HFFc6 (cell line): ENCODE data around the gene STK35. TPM values are rescaled to one million over a fixed set of nuclear protein-coding genes. Genes with fewer than 3 reads are reported as not detected.
A peak's percentile ranks its signal among the peaks of the same experiment; 100 is the strongest.

Experiments
- DNase-seq: peaks from one replicate; pipeline ENCODE4 v3.0.0-alpha.2; 2018
- H3K27ac Mint-ChIP-seq: 2 replicates; pipeline ENCODE4 v1.8.0; 2020; ENCODE audit warnings: mild to moderate bottlenecking, mixed read lengths
- H3K27me3 Mint-ChIP-seq: 2 replicates; pipeline ENCODE4 v1.8.0; 2021; ENCODE audit warnings: mild to moderate bottlenecking, moderate library complexity, mixed read lengths; ENCODE audit not compliant: insufficient read depth
- H3K36me3 Mint-ChIP-seq: 2 replicates; pipeline ENCODE4 v1.8.0; 2021; ENCODE audit warnings: low read depth, mixed read lengths
- H3K4me1 Mint-ChIP-seq: 2 replicates; pipeline ENCODE4 v1.8.0; 2020; ENCODE audit warnings: low read depth, mixed read lengths
- H3K4me3 Mint-ChIP-seq: 2 replicates; pipeline ENCODE4 v1.8.0; 2020; ENCODE audit warnings: mild to moderate bottlenecking, moderate library complexity, mixed read lengths
- H3K9me3 Mint-ChIP-seq: 2 replicates; pipeline ENCODE4 v1.8.0; 2020; ENCODE audit warnings: mild to moderate bottlenecking, mixed read lengths
- long read RNA-seq: library from polyadenylated mRNA; unstranded; transcript quantifications from one replicate; pipeline ENCODE4 v2.0.0, GENCODE V29; 2019
- total RNA-seq, 6 experiments: library from RNA; stranded (reverse); fragmentation: NEBNext Ultra II Directional; extraction: Animal tissue kit (Norgen Biotek cat#: 25700); gene quantifications; 2 replicates in 1 of 6; 3 replicates in 5 of 6; pipeline ENCODE4 v1.2.3, GENCODE V29; 2021
- TF ChIP-seq, protein P1 (sequence below): fragments of 200-600 bp; sonication (generic); IDR thresholded peaks from 2 replicates; pipeline ENCODE4 v1.5.0; 2021; ENCODE audit warnings: antibody characterized with exemption, mild to moderate bottlenecking

STK35 gene
- total RNA-seq, result 10 to 100 TPM; 14.0 to 16.7 (median 15.1) TPM
- long read RNA-seq, partial matches to known transcripts, result 0 of 11 reads
- long read RNA-seq, other reads (novel, unspliced or antisense), result 11 of 11 reads

DNA sequence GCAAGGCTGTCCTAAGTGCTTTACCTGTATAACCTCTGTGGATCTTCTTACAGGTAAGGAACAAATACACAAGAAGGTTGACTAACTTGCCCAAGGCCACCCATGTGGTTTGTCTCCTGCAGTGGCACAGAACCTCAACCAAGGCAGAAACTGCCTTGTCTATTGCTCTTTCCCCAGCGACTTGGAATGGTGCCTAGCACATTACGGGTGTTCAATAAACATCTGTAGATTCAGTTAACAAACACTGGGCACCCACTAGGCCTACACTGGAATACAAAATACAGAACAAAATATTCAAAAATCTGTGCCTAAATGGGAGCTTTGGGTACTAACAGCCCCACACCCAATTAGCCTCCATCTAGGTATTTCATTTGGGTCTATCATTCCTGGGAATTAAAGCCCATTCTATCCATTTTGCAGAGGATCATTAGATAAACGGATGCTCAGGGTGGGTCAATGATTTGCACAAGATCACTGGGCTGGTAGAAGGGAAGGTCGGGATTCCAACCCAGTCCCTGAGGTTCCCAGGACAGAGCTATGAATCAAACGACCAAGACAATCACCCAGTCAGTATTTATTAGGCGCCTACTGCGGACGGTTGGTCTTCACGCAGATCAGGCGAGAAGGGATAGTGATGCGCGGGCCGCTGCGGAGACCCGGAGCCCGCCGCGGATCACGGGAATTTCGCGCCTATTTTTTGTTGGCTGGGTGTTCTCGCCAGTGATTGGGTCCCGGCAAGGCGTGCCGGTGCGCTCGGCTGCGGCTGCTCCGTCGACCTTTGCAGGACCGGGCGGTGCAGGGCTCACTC lies at the start of gene STK35:
STK35 (plus strand) TSS at position 771 of the 808 bp plus-strand sequence. CDS start 55 bp downstream, outside the sequence.
- H3K9me3 Mint-ChIP-seq, result no peaks in the 10 kb centered on the region
- H3K4me3 Mint-ChIP-seq, result peak within 1 kb of the TSS; percentile 93
- H3K4me1 Mint-ChIP-seq, result peaks cover 34% of the 10 kb centered on the region
- TF ChIP-seq, protein P1, sequence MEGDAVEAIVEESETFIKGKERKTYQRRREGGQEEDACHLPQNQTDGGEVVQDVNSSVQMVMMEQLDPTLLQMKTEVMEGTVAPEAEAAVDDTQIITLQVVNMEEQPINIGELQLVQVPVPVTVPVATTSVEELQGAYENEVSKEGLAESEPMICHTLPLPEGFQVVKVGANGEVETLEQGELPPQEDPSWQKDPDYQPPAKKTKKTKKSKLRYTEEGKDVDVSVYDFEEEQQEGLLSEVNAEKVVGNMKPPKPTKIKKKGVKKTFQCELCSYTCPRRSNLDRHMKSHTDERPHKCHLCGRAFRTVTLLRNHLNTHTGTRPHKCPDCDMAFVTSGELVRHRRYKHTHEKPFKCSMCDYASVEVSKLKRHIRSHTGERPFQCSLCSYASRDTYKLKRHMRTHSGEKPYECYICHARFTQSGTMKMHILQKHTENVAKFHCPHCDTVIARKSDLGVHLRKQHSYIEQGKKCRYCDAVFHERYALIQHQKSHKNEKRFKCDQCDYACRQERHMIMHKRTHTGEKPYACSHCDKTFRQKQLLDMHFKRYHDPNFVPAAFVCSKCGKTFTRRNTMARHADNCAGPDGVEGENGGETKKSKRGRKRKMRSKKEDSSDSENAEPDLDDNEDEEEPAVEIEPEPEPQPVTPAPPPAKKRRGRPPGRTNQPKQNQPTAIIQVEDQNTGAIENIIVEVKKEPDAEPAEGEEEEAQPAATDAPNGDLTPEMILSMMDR, result no peak
- H3K27me3 Mint-ChIP-seq, result peaks cover 4% of the 10 kb centered on the region
- DNase-seq, result no peak
- H3K27ac Mint-ChIP-seq, result peak within 1 kb of the TSS; percentile 100
- H3K36me3 Mint-ChIP-seq, result peaks cover 7% of the 10 kb centered on the region

DNA sequence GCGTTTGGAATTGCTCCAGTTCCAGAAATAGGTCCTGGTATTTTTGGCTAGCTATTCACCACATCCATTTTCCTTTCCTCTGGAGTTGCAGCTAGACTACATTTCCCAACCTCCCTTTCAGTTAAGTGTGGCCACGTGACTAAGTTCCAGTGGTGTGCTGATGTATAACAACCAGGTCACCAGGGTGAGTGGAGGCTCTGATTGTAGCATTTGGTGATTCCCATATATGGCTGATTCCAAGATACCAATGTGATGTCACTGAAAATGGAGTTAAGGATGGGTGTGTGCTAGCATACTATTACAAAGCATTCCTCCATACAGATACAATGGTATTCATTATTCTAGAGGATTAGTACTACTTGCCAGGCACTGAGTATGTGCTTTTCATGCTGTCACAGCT lies 49.7 kb upstream of the STK35 start:
- DNase-seq, result no peak
- H3K27me3 Mint-ChIP-seq, result peaks cover 26% of the 10 kb centered on the region
- H3K4me3 Mint-ChIP-seq, result no peak overlapping the region
- H3K9me3 Mint-ChIP-seq, result peaks cover 11% of the 10 kb centered on the region; the same call in 1 of the 2 replicates
- no peaks in the 10 kb centered on the region for H3K36me3 Mint-ChIP-seq
- TF ChIP-seq, protein P1, result no peak
- no peaks in the 10 kb centered on the region for H3K4me1 Mint-ChIP-seq
- no peak overlapping the region for H3K27ac Mint-ChIP-seq

DNA sequence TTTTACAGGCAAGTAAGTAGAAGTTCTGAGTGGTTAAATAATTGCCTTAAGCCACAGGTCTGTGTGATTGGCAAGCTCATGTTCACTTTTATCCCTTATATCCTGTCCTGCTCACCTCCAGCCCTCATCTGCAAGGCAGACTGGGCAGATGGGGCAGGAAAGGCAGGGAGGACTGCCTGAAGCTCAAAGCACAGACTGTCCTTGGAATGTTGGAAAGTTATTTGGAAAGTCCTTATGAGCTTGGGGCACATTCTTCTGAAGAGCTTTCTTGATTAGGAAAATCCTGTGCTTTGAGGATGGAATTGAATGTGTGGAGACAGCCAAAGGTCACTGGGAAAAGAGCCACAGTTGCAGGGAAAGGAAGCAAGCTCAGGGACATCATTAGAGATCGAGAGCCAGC lies 48.9 kb upstream of the STK35 start:
- TF ChIP-seq, protein P1, result no peak
- H3K9me3 Mint-ChIP-seq, result peaks cover 11% of the 10 kb centered on the region; the same call in 1 of the 2 replicates
- no peak overlapping the region for H3K4me3 Mint-ChIP-seq
- no peaks in the 10 kb centered on the region for H3K36me3 Mint-ChIP-seq
- peaks cover 20% of the 10 kb centered on the region for H3K27me3 Mint-ChIP-seq
- no peak for DNase-seq
- H3K27ac Mint-ChIP-seq, result no peak overlapping the region
- no peaks in the 10 kb centered on the region for H3K4me1 Mint-ChIP-seq

DNA sequence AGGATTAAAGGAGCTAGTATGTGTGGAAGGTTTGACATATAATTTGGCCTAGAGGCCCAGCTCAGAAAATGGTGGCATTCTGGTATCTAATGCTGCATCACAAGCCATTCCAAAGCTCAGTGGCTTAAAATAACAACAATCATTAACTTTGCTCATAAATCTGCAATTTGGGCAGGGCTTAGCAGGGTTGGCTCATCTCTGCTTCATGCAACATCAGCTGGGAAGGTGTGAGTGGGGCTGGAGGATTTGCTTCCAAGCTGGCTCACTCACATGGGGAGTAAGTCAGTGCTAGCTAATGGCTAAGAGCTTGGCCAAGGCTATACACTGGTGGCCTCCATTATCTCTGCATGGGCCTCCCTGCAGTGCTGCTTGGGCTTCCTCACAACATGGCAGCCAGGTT lies 48.0 kb upstream of the STK35 start:
- no peak for DNase-seq
- TF ChIP-seq, protein P1, result no peak
- Mint-ChIP-seq H3K27me3 (peaks cover 18% of the 10 kb centered on the region), H3K9me3 (peaks cover 11% of the 10 kb centered on the region; the same call in 1 of the 2 replicates), H3K36me3 (no peaks in the 10 kb centered on the region), H3K27ac (no peak overlapping the region), H3K4me1 (no peaks in the 10 kb centered on the region), H3K4me3 (no peak overlapping the region)

DNA sequence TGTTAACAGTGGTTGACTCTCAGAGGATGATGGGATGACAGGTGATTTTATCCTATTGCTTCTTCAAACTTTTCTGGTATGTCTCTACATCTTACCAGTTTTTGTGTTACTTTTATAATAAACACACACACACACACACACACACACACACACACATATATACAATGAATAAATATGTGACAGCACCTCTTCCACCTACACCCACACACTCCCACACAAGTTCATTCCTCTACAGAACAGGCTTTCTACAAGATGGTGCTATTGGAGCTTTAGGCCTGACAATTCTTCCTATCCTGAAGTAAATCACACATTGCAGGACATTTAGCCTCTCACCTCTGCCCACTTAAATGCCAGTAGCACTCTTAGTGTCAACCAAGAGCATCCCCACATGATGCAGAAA lies 46.7 kb upstream of the STK35 start:
- TF ChIP-seq, protein P1, result no peak
- Mint-ChIP-seq H3K27ac (no peak overlapping the region), H3K36me3 (no peaks in the 10 kb centered on the region), H3K27me3 (peaks cover 13% of the 10 kb centered on the region), H3K4me3 (no peak overlapping the region), H3K9me3 (peaks cover 11% of the 10 kb centered on the region; the same call in 1 of the 2 replicates), H3K4me1 (no peaks in the 10 kb centered on the region)
- no peak for DNase-seq
